22Rv1 (cell line): Measurements from ENCODE around the gene APOM.

Source experiments
- ZFX ChIP-seq: fragments of 450-650 bp; IDR thresholded peaks from 2 replicates; pipeline ENCODE4 v1.6.1; 2017; ENCODE audit warnings: antibody characterized with exemption, borderline replicate concordance
- TF ChIP-seq, protein P1 (sequence below): fragments of 450-650 bp; IDR thresholded peaks from 2 replicates; pipeline ENCODE4 v1.5.1; 2017; ENCODE audit warnings: mild to moderate bottlenecking

- TF ChIP-seq, protein P1, sequence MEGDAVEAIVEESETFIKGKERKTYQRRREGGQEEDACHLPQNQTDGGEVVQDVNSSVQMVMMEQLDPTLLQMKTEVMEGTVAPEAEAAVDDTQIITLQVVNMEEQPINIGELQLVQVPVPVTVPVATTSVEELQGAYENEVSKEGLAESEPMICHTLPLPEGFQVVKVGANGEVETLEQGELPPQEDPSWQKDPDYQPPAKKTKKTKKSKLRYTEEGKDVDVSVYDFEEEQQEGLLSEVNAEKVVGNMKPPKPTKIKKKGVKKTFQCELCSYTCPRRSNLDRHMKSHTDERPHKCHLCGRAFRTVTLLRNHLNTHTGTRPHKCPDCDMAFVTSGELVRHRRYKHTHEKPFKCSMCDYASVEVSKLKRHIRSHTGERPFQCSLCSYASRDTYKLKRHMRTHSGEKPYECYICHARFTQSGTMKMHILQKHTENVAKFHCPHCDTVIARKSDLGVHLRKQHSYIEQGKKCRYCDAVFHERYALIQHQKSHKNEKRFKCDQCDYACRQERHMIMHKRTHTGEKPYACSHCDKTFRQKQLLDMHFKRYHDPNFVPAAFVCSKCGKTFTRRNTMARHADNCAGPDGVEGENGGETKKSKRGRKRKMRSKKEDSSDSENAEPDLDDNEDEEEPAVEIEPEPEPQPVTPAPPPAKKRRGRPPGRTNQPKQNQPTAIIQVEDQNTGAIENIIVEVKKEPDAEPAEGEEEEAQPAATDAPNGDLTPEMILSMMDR = no peak
- TF ChIP-seq ZFX = no peak
Observed at GRCh38 chr6:31621991-31622390, 33.7 kb upstream of the APOM start.
